Measurements from ENCODE around the gene THSD7A. TPM values are rescaled to one million over a fixed set of nuclear protein-coding genes. Genes with fewer than 3 reads are reported as not detected.

Gene THSD7A
- total RNA-seq, 3 donors from 2014 or later (not counting 1 experiment from before 2014, with no cell fraction given), result 0.29 to 8.6 TPM; not detected in 1

DNA sequence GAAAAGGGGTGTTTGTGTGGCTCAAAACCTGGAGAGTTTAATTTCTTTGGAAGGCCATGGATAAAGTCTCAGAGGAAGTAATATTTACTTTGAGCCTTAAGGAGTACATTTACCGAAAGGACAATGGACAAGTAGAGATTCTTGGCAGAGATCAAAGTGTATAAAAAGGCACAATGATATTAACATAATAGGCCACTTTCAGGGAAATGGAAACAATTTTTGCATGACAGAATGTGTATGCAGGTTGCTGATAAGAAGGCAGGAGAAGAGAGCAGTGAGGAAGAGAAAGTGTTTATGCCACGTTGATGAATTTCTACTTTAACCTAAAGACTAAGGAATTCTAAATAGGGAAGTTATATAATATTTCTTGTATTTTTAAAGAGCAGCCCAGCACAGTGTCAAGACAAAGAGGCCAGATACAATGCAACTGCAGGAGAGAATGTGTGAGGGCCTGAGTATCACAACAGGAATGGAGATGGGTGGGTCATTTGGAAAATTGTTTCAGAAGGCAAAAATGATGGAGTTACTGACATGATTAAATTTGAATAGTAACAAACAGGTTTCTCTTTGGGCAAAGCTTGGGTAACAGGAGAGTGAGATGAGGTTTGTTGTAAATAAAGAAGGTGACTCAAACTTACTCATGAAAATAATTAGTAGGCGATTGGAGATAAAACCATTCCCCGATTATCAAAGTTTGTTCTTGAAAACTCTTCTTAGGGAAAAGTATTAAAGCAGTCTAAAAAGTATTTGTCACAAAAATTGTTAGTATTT is 84.1 kb downstream of the THSD7A start:
- Histone ChIP-seq H3K4me1 (ENCODE audit: control insufficient read depth, insufficient read depth, low read length) (no peaks in the 10 kb centered on the region), H3K36me3 (ENCODE audit: control insufficient read depth, insufficient read depth, low read length) (no peaks in the 10 kb centered on the region), H3K27ac (ENCODE audit: low read length) (no peak overlapping the region), H3K9me3 (ENCODE audit: control insufficient read depth, insufficient read depth, low read length) (no peaks in the 10 kb centered on the region), H3K4me3 (ENCODE audit: low read length) (no peak overlapping the region), H3K27me3 (ENCODE audit: control insufficient read depth, insufficient read depth, low read length) (no peaks in the 10 kb centered on the region)
- TF ChIP-seq, protein P1, sequence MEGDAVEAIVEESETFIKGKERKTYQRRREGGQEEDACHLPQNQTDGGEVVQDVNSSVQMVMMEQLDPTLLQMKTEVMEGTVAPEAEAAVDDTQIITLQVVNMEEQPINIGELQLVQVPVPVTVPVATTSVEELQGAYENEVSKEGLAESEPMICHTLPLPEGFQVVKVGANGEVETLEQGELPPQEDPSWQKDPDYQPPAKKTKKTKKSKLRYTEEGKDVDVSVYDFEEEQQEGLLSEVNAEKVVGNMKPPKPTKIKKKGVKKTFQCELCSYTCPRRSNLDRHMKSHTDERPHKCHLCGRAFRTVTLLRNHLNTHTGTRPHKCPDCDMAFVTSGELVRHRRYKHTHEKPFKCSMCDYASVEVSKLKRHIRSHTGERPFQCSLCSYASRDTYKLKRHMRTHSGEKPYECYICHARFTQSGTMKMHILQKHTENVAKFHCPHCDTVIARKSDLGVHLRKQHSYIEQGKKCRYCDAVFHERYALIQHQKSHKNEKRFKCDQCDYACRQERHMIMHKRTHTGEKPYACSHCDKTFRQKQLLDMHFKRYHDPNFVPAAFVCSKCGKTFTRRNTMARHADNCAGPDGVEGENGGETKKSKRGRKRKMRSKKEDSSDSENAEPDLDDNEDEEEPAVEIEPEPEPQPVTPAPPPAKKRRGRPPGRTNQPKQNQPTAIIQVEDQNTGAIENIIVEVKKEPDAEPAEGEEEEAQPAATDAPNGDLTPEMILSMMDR (IDR thresholded peaks at IDR 0.05), result no peak
- DNase-seq (no peak), ATAC-seq (no peak)
- no peak overlapping the region for H3K4me3 Mint-ChIP-seq
- H3K9me3 Mint-ChIP-seq, result peaks cover 4 to 8% of the 10 kb centered on the region in 2 donors
- H3K4me1 Mint-ChIP-seq, result no peaks in the 10 kb centered on the region
- WGBS (ENCODE audit: insufficient coverage), result 69% methylated on average over 1 of the region's 4 CpGs
- H3K36me3 Mint-ChIP-seq, result no peaks in the 10 kb centered on the region
- H3K27me3 Mint-ChIP-seq (ENCODE audit: low read depth in 2 of 2), result no peaks in the 10 kb centered on the region
- intact Hi-C loops (cut with micrococcal nuclease), result no loop called here
- H3K27ac Mint-ChIP-seq, result no peak overlapping the region

DNA sequence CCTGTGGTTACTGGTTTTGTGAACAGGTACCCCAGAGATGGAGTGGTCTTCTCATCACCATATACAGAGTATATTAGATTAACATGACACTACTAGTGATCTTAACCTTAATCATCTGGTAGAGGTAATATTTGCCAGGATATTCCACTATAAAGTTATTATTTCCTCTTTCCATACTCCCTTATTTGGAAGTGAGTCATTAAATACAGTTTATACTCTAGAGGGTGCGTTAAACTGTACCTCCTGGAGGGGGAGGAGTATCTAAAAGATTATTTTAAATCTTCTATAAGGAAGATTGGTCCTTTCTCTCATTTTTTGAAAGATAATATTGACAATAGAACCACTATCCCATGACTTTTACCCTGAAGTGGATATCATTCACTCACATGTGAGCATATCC is 85.4 kb downstream of the THSD7A start:
- no peak for ATAC-seq
- no peaks in the 10 kb centered on the region for H3K4me1 Mint-ChIP-seq
- Histone ChIP-seq H3K36me3 (ENCODE audit: control insufficient read depth, insufficient read depth, low read length) (no peaks in the 10 kb centered on the region), H3K4me3 (ENCODE audit: low read length) (no peak overlapping the region), H3K27me3 (ENCODE audit: control insufficient read depth, insufficient read depth, low read length) (no peaks in the 10 kb centered on the region), H3K9me3 (ENCODE audit: control insufficient read depth, insufficient read depth, low read length) (no peaks in the 10 kb centered on the region), H3K27ac (ENCODE audit: low read length) (no peak overlapping the region), H3K4me1 (ENCODE audit: control insufficient read depth, insufficient read depth, low read length) (no peaks in the 10 kb centered on the region)
- no CpG with 5 or more reads among the region's 1 CpG for WGBS (ENCODE audit: insufficient coverage)
- peaks cover 4 to 8% of the 10 kb centered on the region in 2 donors for H3K9me3 Mint-ChIP-seq
- no peak for DNase-seq
- no peak overlapping the region for H3K27ac Mint-ChIP-seq
- TF ChIP-seq, protein P1 (IDR thresholded peaks at IDR 0.05), result no peak
- H3K27me3 Mint-ChIP-seq (ENCODE audit: low read depth in 2 of 2), result no peaks in the 10 kb centered on the region
- H3K4me3 Mint-ChIP-seq, result no peak overlapping the region
- no peaks in the 10 kb centered on the region for H3K36me3 Mint-ChIP-seq
- intact Hi-C loops (cut with micrococcal nuclease), result no loop called here

DNA sequence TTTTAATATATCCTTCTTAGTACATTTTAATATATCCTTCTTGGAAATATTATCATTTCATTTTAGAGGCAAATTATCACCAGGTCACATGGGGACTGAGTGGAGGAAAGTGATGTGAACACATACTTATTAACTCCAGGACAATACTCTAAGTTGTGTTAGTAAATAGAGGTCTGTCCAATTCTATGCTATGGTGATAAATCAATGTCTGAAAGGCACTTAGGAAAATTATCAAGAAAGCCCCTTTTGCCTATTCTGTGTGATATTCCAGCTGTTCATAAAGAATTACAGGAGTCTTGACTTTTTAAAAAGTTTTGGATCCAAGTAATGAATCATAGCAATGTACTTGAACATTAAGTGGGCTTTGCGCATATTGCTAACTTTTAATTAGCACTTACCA is 88.5 kb downstream of the THSD7A start:
- Mint-ChIP-seq H3K36me3 (no peaks in the 10 kb centered on the region), H3K4me1 (no peaks in the 10 kb centered on the region), H3K4me3 (no peak overlapping the region), H3K9me3 (peaks cover 8 to 20% of the 10 kb centered on the region in 2 donors), H3K27me3 (ENCODE audit: low read depth in 2 of 2) (no peaks in the 10 kb centered on the region), H3K27ac (no peak overlapping the region)
- H3K4me1 ChIP-seq (ENCODE audit: control insufficient read depth, insufficient read depth, low read length), result no peaks in the 10 kb centered on the region
- no peak for ATAC-seq
- no peak for DNase-seq
- H3K36me3 ChIP-seq (ENCODE audit: control insufficient read depth, insufficient read depth, low read length), result no peaks in the 10 kb centered on the region
- no peaks in the 10 kb centered on the region for H3K27me3 ChIP-seq (ENCODE audit: control insufficient read depth, insufficient read depth, low read length)
- 78% methylated on average over 1 of the region's 1 CpG for WGBS (ENCODE audit: insufficient coverage)
- no peak overlapping the region for H3K27ac ChIP-seq (ENCODE audit: low read length)
- no peak overlapping the region for H3K4me3 ChIP-seq (ENCODE audit: low read length)
- TF ChIP-seq, protein P1 (IDR thresholded peaks at IDR 0.05), result no peak
- no peaks in the 10 kb centered on the region for H3K9me3 ChIP-seq (ENCODE audit: control insufficient read depth, insufficient read depth, low read length)
- intact Hi-C loops (cut with micrococcal nuclease), result no loop called here

DNA sequence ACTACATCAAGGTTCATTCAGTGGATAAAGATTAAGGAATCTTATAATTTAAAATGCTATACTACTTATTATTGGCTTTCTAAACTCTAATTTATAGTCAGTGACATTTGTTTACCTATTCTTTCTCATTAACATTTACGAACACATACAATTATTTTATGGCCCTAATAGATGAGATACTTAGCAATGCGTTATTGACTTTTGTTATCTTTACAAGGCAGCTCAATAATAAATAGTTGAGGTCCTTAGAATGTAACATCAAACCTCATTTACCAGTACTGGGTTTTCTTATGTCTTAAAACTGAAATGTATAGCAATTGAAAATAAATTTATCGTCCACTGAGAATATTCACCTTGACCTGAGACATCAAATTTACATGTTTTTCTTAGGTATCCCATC is 89.0 kb downstream of the THSD7A start:
- Histone ChIP-seq H3K27ac (ENCODE audit: low read length) (no peak overlapping the region), H3K4me1 (ENCODE audit: control insufficient read depth, insufficient read depth, low read length) (no peaks in the 10 kb centered on the region), H3K9me3 (ENCODE audit: control insufficient read depth, insufficient read depth, low read length) (no peaks in the 10 kb centered on the region), H3K4me3 (ENCODE audit: low read length) (no peak overlapping the region), H3K36me3 (ENCODE audit: control insufficient read depth, insufficient read depth, low read length) (no peaks in the 10 kb centered on the region), H3K27me3 (ENCODE audit: control insufficient read depth, insufficient read depth, low read length) (no peaks in the 10 kb centered on the region)
- Mint-ChIP-seq H3K27ac (no peak overlapping the region), H3K9me3 (peaks cover 8 to 18% of the 10 kb centered on the region in 2 donors), H3K4me3 (no peak overlapping the region), H3K4me1 (no peaks in the 10 kb centered on the region), H3K27me3 (ENCODE audit: low read depth in 2 of 2) (no peaks in the 10 kb centered on the region), H3K36me3 (no peaks in the 10 kb centered on the region)
- ATAC-seq (no peak), DNase-seq (no peak)
- intact Hi-C loops (cut with micrococcal nuclease), result no loop called here
- WGBS (ENCODE audit: insufficient coverage), result no CpG with 5 or more reads among the region's 3 CpGs
- TF ChIP-seq, protein P1 (IDR thresholded peaks at IDR 0.05), result no peak

Data from natural killer cell (primary cell).